Measurements from ENCODE around the gene TGIF2.

The TGIF2 gene

GRCh38 chr20:36573103-36573797 lies at the start of gene TGIF2:
TSS of gene TGIF2 (plus strand) at chr20:36573597. CDS start at chr20:36578775, 5,178 bp downstream.
- peak; percentile 87 for DNase-seq

DNA sequence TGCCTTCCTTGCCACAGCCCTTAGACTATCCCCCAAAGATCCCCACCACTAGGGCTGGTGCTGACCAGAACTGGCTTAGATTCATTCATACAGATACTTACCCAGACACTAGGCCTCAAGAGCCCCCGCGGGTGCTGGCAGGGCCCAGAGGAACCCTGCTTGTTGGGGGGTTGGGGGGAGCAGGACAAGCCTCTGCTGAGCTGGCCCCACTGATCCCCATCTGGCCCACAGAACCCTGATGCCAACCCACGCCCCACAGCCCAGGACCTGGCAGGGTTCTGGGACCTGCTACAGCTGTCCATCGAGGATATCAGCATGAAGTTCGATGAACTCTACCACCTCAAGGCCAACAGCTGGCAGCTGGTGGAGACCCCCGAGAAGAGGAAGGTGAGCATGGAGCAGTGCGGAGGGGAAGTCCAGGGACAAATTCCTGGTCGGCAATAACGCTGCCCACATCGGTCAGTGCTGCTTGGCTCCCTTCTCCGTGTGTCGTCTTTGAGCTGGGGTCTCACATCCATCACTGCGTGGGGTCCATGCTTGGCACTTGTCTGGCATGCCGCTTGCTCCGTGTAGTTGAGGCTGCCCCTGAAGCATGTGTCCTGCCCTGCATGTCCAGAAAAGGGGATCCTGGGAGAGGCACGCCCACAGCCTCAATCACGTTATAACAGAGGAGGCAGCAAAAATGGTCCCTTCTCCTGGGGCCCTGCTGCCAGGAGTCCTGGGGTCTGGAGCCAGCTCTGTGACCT lies 47.6 kb upstream of the TGIF2 start:
- no peak for DNase-seq

GRCh38 chr20:36526521-36527011 lies 46.8 kb upstream of the TGIF2 start:
- DNase-seq, result no peak

DNA sequence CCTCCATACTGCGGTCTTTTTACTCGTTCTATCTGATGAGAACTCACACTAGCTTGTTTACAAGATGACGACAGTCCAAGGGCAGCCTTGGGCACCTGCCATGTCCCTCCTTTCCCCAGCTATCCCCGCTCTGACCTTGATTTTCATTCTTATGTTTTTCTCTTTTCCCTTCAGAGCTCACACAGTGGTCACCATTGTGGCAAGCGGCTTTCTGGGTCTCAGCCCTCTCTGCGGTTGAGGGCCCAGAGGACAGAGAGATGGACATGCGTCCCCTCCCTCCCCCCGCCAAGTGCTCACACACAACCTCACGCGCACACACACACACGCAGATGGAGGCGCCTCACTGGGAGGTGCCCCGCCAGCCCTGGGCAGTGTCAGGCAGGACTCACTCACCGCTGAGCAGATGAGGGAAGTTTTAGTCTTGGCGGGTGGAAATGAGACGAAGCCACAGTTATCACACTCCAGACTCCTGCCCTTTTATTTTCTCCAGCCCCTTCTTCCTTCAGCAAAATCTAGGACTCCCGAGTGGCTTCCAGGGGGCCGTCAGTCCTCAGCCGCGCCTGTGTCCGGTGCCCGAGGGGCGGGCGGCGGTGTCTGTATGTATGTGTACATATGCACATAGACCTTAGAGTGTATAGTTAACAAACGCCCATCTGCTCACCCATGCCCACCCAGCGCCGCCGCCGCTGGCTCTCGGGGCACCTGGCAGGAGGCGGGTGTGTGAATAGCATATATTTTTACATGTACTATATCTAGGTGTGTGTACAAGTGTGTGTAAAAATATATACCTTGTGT lies 45.9 kb upstream of the TGIF2 start:
- no peak for DNase-seq

GRCh38 chr20:36528176-36528874 lies 45.1 kb upstream of the TGIF2 start:
- DNase-seq, result no peak

DNA sequence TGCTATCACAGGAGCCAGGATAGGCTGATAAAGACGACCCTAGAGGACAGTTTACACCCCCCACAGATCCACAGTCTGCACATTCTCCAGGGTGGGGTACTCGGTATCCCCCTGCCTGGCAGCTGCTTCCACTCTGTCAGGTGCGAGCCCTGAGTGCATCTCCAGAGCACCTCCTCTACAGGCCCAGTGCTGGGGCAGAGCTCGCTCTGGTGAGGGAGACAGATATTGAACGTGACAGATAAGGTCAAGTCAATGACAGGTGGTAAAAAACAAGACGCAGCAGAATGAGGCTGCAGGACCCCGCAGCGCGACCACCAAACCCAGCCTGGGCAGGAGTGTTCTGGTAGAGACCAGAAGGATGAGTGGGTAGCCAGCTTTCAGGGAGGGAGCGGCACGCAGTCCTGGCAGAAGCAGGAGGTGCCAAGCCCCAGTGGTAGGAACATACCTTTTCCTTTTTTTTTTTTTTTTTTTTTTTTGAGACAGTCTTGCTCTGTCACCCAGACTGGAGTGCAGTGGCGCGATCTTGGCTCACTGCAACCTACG lies 44.5 kb upstream of the TGIF2 start:
- DNase-seq, result no peak

DNA sequence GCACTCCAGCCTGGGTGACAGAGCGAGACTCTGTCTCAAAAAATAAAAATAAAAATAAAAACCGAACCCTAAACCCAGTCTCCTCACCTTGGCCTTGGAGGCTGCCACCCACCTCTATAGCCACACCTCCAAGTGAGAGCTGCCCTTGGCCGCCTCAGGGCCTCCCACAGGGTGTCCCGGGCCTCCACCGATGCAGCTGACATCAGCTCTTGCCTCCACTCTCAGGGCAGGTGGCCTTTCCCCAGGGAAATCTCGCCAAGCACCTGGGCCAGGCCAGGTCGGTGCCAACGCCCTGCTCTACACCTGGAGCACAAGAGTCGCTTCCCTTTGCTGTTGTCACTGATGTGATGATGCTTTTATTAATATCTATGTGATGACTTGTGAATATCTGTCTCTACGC lies 41.0 kb upstream of the TGIF2 start:
- DNase-seq, result no peak

- no peak for DNase-seq
Measured at GRCh38 chr20:36532822-36533221, 40.6 kb upstream of the TGIF2 start.

DNA sequence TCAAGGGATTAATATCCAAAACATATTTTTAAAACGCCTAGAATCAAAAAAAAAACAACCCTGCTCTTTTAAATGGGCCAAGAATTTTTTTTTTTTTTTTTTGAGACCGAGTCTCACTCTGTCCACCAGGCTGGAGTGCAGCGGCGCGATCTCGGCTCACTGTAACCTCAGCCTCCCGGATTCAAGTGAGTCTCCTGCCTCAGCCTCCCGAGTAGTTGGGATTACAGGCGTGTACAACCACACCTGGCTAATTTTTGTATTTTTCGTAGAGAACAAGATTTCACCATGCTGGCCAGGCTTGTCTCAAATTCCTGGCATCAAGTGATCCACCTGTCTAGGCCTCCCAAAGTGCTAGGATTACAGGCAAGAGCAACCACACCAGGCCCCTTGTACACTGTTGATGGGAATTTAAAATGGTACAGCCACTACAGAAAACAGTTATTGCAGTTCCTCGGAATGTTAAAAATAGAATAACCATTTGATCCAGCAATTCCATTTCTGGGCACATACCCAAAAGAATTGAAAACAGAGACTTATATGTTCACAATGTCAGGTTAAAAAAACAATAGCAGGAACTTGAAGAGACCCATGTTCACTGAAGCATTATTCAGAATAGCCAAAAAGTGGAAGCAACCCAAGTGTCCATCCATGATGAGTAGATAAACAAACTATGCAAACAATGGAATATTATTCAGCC lies 35.2 kb upstream of the TGIF2 start:
- DNase-seq, result no peak

- no peak for DNase-seq
Measured at GRCh38 chr20:36540551-36541211, 32.7 kb upstream of the TGIF2 start.

DNA sequence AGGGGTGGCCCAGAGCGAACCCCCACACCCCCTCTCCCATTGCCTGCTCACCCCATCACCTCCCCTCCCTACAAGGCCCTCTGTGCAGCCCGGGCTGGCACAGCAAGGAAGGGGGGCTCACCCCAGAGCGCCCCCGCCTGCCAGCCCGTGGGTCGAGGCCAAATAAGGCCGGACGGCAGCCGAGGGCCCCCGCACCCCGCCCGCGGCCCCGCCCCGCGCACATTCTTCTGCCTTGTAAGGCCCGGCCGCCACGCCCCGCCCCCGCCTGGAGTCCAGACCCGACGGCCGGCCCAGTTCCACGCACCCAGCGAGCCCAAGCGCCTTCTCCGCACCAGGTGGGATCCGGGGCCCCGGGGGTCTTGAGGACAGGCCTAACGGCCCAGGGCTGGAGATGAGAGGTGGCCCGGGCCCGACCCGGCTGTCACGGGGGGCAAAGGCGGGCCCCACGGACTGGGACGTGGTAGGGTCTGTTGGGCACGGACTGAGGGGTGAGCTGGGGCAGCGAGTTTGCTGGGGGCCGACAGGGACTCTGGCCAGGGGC lies 32.1 kb upstream of the TGIF2 start, which contains the start of gene MYL9:
MYL9 (plus strand) TSS at position 293 of the 541 bp plus-strand sequence. CDS start 3,366 bp downstream, outside the sequence.
- no peak for DNase-seq

GRCh38 chr20:36541768-36542488 lies 31.5 kb upstream of the TGIF2 start:
- DNase-seq, result no peak

DNA sequence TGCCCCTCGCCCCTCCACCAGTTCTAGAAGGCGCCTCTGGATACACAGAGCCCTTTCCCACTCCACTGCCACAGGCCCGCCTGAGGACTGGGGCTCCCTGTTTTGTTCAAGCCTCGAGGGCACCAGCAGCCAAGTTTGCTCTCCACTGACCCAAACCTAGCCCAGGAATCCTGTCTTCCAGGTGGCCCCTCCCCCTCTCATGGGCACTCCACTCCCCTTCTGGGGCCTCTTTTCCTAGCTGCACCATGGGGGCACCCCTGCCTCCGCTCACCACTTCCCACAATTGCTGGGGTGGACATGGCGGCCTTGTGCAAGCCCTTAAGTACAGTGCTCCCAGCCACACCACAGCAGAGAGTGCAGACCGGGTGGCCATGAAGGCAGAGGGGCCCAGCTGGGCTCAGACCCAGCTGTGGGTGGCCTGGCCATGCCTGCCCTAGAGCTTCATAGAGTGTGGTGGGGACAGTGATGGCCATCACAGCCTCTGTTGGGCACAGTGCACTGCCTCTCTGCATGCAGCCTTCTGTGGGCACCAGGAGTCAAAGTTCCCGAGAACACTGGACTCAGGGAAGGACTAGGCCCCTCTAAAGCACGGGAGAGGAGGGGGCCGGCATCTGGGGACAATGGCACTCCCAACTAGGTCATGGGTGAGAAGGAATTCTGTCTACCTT lies 30.7 kb upstream of the TGIF2 start:
- DNase-seq, result no peak

- no peak for DNase-seq
Measured at GRCh38 chr20:36543184-36544133, 29.9 kb upstream of the TGIF2 start.

DNA sequence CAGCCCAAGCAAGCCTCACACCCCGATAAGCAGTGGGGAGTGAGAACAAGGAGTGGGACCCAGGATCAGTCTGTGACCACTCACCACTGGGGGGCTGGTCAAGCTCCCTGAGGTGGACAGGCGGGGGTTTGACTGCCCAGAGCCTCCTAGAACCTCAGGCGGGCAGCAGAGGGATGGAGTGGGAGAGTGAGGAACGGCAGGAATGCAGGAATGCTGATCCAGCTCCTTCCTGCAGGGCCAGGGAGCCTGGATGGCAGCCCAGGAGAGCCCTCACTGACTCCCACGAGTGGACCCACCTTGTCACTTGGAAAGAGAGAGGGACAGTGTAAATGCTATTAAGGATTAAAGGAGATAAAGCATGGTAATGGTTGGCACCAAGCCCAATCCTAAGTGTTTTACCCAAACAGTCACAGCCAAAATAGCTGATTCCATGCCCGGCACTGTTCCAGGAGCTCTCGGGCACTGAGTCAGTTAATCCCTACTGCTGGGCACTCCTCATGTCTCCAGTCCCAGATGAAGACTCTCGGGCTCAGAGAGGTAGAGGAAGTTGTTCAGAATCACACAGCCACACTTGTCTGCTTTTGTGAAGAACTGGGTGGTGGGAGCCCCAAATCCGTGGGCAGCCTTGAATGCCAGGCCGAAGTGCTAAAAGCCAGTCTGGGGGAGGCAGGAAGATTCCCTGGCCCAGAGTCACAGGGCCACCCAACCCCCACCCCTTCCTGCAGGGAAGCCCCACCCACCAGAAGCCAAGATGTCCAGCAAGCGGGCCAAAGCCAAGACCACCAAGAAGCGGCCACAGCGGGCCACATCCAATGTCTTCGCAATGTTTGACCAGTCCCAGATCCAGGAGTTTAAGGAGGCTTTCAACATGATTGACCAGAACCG lies 29.0 kb upstream of the TGIF2 start:
- no peak for DNase-seq

- no peak for DNase-seq
Measured at GRCh38 chr20:36546111-36546736, 27.2 kb upstream of the TGIF2 start.
